ENCODE results near the gene ADGRL3.

The ADGRL3 gene

DNA sequence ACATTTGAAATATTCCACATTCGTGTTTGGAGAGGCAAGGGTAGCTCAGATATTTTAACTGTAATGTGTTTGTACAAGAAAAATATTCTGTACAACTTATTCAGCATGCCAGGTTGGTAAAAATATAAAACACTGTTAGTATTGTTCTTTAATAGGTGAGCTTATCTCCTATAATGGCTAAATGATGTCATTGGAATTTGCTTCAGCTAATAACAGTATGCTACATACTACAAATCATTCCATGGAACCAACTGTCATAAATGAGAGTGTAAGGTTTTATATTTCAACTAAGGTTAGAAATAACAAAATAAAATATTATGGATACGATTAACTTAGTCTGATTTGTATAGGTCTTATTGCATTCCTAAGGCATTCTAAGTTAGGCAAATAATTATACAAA lies 206.6 kb downstream of the ADGRL3 start (continued):
- TF ChIP-seq, protein P1, sequence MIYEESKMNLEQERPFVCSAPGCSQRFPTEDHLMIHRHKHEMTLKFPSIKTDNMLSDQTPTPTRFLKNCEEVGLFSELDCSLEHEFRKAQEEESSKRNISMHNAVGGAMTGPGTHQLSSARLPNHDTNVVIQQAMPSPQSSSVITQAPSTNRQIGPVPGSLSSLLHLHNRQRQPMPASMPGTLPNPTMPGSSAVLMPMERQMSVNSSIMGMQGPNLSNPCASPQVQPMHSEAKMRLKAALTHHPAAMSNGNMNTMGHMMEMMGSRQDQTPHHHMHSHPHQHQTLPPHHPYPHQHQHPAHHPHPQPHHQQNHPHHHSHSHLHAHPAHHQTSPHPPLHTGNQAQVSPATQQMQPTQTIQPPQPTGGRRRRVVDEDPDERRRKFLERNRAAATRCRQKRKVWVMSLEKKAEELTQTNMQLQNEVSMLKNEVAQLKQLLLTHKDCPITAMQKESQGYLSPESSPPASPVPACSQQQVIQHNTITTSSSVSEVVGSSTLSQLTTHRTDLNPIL (CRISPR knock-in tag; IDR thresholded peaks at IDR 0.05; ENCODE audit: low read depth) = peak; percentile 99
- no peak for TF ChIP-seq TCF4 (CRISPR knock-in tag; IDR thresholded peaks at IDR 0.05; ENCODE audit: borderline replicate concordance)
- 0 out of 2 replicates have a peak, but pooled peaks have one; percentile 42 for TF ChIP-seq GLIS3 (CRISPR knock-in tag; IDR thresholded peaks at IDR 0.05)
- no peak for TF ChIP-seq ZFP3 (CRISPR knock-in tag; IDR thresholded peaks at IDR 0.05)
- TF ChIP-seq, protein P2, sequence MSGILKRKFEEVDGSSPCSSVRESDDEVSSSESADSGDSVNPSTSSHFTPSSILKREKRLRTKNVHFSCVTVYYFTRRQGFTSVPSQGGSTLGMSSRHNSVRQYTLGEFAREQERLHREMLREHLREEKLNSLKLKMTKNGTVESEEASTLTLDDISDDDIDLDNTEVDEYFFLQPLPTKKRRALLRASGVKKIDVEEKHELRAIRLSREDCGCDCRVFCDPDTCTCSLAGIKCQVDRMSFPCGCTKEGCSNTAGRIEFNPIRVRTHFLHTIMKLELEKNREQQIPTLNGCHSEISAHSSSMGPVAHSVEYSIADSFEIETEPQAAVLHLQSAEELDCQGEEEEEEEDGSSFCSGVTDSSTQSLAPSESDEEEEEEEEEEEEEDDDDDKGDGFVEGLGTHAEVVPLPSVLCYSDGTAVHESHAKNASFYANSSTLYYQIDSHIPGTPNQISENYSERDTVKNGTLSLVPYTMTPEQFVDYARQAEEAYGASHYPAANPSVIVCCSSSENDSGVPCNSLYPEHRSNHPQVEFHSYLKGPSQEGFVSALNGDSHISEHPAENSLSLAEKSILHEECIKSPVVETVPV (CRISPR knock-in tag; IDR thresholded peaks at IDR 0.05) = no peak
- TF ChIP-seq RARB (CRISPR knock-in tag; IDR thresholded peaks at IDR 0.05) = no peak

DNA sequence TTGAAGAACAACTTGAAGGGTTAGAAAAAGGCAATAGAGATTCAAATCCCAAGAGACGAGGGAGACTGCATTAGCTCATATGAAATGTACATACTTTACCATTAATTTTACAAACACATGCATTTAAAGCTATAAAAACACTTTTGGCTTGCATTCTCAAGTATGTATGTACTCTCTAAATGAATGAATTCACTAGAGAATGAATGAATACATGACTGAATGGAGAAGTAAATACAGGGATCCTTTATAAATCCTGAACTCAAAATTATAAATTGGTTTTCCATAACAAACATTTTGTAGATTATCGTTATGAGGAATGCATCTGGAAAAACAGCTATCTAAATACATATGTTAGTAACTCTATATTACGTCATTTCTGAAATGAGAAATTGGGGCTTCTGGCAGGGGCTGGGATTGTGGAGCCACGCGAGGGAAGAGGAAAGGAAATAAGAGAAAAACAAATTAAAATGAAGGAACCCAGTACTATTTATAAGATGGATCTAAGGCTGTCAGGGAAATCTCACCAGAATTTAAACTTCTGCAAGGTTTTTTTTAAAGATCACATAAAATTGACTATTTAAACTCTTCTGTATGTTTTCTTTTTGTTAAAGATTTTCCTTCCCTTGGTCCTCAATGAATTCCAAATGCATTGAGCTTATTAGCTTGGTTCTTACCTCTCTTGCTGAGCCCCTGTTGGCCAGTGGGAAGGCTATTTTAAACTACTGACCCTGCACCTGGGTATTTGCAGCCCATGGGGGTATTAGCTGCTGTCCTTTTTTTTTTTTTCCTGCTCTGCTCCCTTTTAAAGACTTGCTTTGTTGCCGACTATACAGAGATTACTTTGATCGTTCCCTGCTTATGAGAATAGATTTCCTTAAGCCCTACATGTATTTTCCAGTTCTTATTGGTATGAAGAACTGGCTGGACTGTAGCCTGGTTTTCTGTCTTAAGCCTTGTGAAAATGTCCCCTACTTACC lies 207.8 kb downstream of the ADGRL3 start:
- TF ChIP-seq ZNF70 (CRISPR knock-in tag; IDR thresholded peaks at IDR 0.05) (no peak), ARNTL (CRISPR knock-in tag; IDR thresholded peaks at IDR 0.05; ENCODE audit: borderline replicate concordance, low read depth) (no peak), CSDC2 (CRISPR knock-in tag; IDR thresholded peaks at IDR 0.05) (no peak), ZNF565 (CRISPR knock-in tag; conservative IDR thresholded peaks at IDR 0.05; ENCODE audit: low read depth) (no peak), ESRRG (CRISPR knock-in tag; IDR thresholded peaks at IDR 0.05) (no peak), BACH2 (CRISPR knock-in tag; IDR thresholded peaks at IDR 0.05; ENCODE audit: borderline replicate concordance) (no peak), ZFP3 (CRISPR knock-in tag; IDR thresholded peaks at IDR 0.05) (no peak), PPARA (CRISPR knock-in tag; IDR thresholded peaks at IDR 0.05; ENCODE audit: borderline replicate concordance) (no peak), GLIS3 (CRISPR knock-in tag; IDR thresholded peaks at IDR 0.05) (no peak), ZC3H10 (CRISPR knock-in tag; IDR thresholded peaks at IDR 0.05) (no peak), ZFP30 (CRISPR knock-in tag; IDR thresholded peaks at IDR 0.05) (no peak), RARB (CRISPR knock-in tag; IDR thresholded peaks at IDR 0.05) (no peak), ISL1 (CRISPR knock-in tag; IDR thresholded peaks at IDR 0.05) (no peak), TCF4 (CRISPR knock-in tag; IDR thresholded peaks at IDR 0.05; ENCODE audit: borderline replicate concordance) (no peak), SNAI2 (CRISPR knock-in tag; IDR thresholded peaks at IDR 0.05) (no peak)
- TF ChIP-seq, protein P2 (CRISPR knock-in tag; IDR thresholded peaks at IDR 0.05) = no peak
- TF ChIP-seq, protein P3, sequence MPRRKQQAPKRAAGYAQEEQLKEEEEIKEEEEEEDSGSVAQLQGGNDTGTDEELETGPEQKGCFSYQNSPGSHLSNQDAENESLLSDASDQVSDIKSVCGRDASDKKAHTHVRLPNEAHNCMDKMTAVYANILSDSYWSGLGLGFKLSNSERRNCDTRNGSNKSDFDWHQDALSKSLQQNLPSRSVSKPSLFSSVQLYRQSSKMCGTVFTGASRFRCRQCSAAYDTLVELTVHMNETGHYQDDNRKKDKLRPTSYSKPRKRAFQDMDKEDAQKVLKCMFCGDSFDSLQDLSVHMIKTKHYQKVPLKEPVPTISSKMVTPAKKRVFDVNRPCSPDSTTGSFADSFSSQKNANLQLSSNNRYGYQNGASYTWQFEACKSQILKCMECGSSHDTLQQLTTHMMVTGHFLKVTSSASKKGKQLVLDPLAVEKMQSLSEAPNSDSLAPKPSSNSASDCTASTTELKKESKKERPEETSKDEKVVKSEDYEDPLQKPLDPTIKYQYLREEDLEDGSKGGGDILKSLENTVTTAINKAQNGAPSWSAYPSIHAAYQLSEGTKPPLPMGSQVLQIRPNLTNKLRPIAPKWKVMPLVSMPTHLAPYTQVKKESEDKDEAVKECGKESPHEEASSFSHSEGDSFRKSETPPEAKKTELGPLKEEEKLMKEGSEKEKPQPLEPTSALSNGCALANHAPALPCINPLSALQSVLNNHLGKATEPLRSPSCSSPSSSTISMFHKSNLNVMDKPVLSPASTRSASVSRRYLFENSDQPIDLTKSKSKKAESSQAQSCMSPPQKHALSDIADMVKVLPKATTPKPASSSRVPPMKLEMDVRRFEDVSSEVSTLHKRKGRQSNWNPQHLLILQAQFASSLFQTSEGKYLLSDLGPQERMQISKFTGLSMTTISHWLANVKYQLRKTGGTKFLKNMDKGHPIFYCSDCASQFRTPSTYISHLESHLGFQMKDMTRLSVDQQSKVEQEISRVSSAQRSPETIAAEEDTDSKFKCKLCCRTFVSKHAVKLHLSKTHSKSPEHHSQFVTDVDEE (CRISPR knock-in tag; IDR thresholded peaks at IDR 0.05) = no peak
- TF ChIP-seq, protein P4, sequence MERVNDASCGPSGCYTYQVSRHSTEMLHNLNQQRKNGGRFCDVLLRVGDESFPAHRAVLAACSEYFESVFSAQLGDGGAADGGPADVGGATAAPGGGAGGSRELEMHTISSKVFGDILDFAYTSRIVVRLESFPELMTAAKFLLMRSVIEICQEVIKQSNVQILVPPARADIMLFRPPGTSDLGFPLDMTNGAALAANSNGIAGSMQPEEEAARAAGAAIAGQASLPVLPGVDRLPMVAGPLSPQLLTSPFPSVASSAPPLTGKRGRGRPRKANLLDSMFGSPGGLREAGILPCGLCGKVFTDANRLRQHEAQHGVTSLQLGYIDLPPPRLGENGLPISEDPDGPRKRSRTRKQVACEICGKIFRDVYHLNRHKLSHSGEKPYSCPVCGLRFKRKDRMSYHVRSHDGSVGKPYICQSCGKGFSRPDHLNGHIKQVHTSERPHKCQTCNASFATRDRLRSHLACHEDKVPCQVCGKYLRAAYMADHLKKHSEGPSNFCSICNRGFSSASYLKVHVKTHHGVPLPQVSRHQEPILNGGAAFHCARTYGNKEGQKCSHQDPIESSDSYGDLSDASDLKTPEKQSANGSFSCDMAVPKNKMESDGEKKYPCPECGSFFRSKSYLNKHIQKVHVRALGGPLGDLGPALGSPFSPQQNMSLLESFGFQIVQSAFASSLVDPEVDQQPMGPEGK (CRISPR knock-in tag; IDR thresholded peaks at IDR 0.05; ENCODE audit: borderline replicate concordance) = no peak
- ATAC-seq = no peak

DNA sequence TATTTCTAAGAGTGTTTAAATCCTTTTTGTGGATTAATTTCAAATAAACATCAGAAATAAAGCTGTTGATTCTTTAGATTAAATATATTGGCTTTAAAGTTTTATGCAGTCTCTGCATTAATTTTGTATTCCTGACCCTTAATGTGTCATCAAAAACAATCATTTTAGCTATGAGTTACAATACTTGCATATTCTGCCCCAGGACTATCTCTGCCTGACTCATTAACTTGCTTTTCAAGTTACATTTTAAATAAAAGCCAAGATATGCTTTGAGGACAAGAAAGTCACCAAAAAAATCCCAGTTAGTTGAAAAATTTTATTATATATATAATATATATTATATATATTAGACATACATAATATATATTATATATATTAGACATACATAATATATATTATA lies 208.7 kb downstream of the ADGRL3 start:
- no peak for ATAC-seq
- no peak for TF ChIP-seq TCF4 (CRISPR knock-in tag; IDR thresholded peaks at IDR 0.05; ENCODE audit: borderline replicate concordance)
- TF ChIP-seq GLIS3 (CRISPR knock-in tag; IDR thresholded peaks at IDR 0.05) = no peak
- TF ChIP-seq, protein P1 (CRISPR knock-in tag; IDR thresholded peaks at IDR 0.05; ENCODE audit: low read depth) = no peak
- TF ChIP-seq BACH2 (CRISPR knock-in tag; IDR thresholded peaks at IDR 0.05; ENCODE audit: borderline replicate concordance) = no peak
- no peak for TF ChIP-seq ZNF565 (CRISPR knock-in tag; conservative IDR thresholded peaks at IDR 0.05; ENCODE audit: low read depth)
- TF ChIP-seq ZNF8 (CRISPR knock-in tag; IDR thresholded peaks at IDR 0.05) = no peak
- TF ChIP-seq SNAI2 (CRISPR knock-in tag; IDR thresholded peaks at IDR 0.05) = no peak
- TF ChIP-seq, protein P3 (CRISPR knock-in tag; IDR thresholded peaks at IDR 0.05) = no peak
- TF ChIP-seq, protein P2 (CRISPR knock-in tag; IDR thresholded peaks at IDR 0.05) = no peak
- no peak for TF ChIP-seq ZFP30 (CRISPR knock-in tag; IDR thresholded peaks at IDR 0.05)
